D341Med (cell line): ENCODE measurements around the gene TSPAN10.
"Not testable (repeated sequence)": the region's sequence is repeated elsewhere in the genome, so short reads cannot be mapped to it uniquely, and the experiment has no call there.

Experiments used
- DNase-seq: peaks from one replicate; pipeline ENCODE4 v3.0.0; 2012; ENCODE audit warnings: low spot score

TSPAN10 gene

GRCh38 chr17:81636505-81637288 is at the start of gene TSPAN10, which contains the start of gene NPLOC4:
Gene TSPAN10, plus strand, starts transcription at chr17:81637196. Its CDS starts 5,217 bp downstream, at chr17:81642413.
Gene NPLOC4, minus strand, starts transcription at chr17:81637112. Its CDS starts 182 bp downstream, at chr17:81636930.
- DNase-seq, result peak; percentile 100

DNA sequence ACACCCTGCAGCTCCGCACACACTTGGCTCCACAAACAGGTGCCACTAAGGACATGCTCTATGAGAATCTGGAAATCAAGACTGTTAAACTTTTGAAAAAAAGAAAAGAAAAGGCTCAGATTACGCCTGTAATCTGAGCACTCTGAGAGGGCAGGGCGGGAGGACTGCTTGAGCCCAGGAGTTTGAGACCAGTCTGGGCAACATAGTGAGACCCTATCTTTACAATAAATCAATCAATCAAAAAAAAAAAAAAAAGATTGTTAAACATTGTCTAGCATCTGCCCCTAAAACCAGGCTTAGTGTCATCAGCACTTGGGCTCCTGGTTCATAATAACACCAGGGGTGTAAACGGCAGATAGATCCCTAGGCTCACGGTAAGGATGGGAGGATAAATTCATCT is 47.4 kb upstream of the TSPAN10 start:
- DNase-seq, result no peak

- DNase-seq, result no peak
These were observed 46.9 kb upstream of the TSPAN10 start for GRCh38 chr17:81590121-81590520.

- no peak for DNase-seq
These were observed 45.0 kb upstream of the TSPAN10 start for GRCh38 chr17:81591971-81592370.

DNA sequence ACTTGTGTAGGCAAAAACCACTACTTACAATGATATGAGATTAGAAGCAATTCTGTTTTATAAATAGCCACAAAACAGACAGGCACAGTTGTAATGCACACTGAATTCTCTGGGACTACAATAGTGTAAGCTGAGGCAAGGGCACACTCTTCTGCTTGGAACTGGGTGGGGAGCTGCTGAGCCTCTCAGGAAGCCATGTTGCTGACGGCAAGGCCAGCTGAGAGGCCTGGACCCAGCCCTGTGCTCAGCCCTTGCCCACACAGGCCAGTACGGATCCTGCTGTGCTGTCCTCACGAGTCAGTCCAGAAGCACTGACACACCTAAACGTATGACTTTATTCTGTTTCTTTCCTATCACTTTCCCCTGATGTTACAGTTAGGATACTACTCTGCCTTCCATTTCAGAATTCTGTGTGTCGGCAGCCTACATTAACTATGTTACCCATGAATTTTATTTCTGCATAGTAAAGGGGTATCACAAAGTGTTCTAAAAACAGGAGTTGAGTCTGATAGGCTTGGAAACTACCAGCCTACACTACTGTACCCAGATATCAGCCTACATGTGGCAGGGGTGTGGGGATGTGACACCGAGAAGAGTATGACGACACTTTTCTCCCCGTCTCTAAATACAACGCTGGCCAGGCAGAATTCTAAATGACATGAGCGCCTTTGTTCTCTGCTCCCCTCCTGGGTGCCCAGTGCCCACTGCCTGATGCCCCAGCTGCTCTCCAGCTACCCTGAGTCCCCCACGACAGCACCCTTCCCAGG is 43.7 kb upstream of the TSPAN10 start:
- DNase-seq, result no peak

DNA sequence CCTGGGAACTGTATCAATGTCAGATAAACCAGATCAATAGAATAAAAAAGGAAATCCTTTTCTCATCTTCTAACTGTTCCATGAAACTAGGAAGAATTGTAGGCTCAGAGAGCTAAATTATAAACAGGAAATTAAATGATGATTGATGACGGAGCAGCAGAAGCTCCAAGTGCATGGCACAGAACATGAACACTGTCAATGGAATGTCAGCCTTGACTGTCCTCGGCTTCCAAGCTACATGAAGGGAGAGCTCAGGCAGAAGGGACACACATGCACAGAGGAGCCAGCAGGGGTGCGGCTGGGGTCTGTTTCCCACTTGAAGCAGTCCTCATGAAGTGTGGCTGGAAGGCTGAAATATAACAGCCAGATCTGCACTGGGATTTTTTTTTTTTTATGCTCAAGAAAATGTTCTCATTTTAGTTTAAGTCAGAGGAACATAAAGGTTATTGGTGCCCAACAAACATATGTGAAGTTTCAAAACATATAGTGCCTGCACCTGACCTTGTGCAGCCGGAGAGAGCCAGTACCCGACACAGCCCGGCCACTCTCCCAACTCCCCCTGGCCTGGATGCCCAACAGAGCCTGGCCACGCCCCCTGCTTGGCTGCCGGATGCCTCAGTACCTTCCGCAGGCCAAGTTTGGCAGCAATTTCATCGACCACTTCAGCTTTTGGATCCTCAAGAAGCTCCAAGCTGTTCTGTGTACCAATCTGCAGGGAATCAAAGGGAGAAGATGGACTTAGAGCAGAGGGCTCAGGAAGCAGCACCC is 37.1 kb upstream of the TSPAN10 start:
- DNase-seq, result no peak

GRCh38 chr17:81601525-81602120 is 35.4 kb upstream of the TSPAN10 start:
- DNase-seq, result peak; percentile 85

- DNase-seq, result no peak
These were observed 33.0 kb upstream of the TSPAN10 start for GRCh38 chr17:81603846-81604610.

DNA sequence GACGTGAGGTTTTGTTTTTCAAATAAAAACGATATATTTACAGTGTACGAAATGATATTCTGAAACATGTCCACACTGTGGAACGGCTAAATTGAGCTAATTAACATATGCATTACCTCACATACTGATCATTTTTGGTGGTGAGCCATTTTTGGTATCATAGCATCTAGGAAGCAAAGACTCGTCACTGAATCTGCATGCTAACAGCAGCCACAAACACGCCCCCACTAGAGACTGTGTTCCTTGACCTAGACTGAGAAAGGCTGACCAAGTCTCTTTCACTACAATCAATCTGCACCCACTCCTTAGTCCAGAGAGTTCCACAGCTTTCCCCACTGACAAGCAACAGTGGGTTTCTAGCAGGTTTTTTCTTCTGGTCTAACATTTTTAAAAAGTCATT is 29.6 kb upstream of the TSPAN10 start:
- no peak for DNase-seq

- DNase-seq, result no peak
These were observed 28.9 kb upstream of the TSPAN10 start for GRCh38 chr17:81608082-81608481.

- DNase-seq, result no peak
These were observed 28.4 kb upstream of the TSPAN10 start for GRCh38 chr17:81608605-81609004.

DNA sequence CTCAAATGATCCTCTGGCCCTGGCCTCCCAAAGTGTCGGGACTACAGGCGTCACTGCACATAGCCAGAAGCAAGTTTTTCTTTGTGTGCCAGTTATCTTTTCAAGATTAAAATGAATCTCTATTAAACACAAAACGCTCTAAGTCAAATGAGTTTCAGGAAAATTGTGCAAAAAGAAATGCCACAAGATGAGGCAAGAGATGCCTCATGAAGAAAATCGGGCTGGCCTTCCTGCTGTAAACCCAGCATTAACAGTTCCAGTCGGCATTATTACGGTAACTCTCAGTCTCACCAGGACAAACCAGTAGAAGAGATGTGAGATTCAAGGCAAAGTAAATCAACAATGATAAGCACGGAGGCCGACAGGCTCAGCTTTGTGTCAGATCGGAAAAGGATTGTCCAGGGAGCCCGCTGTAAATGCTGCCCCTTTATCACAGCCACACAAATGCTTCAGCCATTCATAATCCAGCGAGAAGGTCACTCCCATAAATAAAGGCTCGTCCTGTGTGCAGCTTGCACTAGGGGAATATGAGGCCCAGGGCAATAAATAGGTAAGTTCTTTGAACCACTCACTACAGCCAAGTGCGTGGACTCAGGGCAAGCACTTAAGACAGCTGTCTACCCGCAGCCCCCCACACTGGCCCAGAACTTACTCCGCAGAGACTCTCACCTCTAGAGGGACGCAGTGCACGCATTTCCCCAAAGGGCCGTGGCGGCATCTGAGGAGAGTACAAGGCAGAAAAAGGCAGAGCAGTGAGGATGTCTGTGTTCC is 27.3 kb upstream of the TSPAN10 start:
- no peak for DNase-seq

- no peak for DNase-seq
These were observed 24.6 kb upstream of the TSPAN10 start for GRCh38 chr17:81612172-81612970.

DNA sequence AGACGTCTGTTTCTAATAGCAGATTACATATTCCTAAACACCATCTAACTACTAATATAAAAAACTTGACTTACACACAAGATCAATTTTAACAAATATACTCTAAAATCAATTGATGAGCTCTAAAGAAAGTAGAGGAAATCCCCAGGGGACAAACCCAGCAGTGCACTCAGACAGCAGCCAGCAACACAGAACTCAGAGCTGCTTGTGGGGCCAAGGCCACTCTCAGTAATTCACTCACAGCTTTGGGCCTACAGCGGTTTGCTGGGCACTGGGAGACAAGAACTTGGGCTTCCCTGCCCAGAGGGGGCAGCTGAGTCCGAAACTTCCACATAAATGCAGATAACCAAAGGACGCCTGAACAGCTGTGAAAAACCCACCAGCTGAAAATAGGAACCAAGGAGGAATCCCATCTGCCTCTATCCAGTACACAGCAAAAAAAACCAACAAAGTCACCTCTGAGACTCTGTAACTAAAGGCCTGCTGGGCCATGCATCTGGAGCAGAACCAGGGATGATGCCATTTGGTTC is 21.5 kb upstream of the TSPAN10 start:
- no peak for DNase-seq

GRCh38 chr17:81616877-81617276 is 20.1 kb upstream of the TSPAN10 start:
- no peak for DNase-seq

DNA sequence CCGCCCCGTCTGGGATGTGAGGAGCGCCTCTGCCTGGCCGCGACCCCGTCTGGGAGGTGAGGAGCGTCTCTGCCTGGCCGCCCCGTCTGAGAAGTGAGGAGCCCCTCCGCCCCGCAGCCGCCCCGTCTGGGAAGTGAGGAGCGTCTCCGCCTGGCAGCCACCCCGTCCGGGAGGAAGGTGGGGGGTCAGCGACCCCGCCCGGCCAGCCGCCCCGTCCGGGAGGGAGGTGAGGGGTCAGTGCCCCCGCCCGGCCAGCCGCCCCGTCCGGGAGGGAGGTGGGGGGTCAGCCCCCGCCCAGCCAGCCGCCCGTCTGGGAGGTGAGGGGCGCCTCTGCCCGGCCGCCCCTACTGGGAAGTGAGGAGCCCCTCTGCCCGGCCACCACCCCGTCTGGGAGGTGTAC is 18.7 kb upstream of the TSPAN10 start:
- not testable (repeated sequence) for DNase-seq

- no peak for DNase-seq
These were observed 15.4 kb upstream of the TSPAN10 start for GRCh38 chr17:81621494-81622130.

DNA sequence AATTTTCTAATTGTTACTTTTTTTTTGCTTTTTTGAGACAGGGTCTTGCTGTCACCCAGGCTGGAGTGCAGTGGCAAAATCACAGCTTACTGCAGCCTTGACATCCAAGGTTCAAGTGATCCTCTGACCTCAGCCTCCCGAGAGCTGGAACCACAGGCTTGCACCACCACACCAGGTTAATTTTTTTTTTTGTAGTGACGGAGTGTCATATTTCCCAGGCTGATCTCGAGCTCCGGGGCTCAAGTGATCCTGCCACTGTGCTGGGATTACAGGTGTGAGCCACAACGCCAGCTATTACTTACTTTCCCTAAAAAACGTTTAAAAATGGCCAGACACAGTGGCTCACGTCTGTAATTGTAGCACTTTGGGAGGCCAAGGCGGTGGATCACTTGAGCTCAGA is 6.7 kb upstream of the TSPAN10 start:
- no peak for DNase-seq

- no peak for DNase-seq
These were observed 5.5 kb upstream of the TSPAN10 start for GRCh38 chr17:81631482-81631881.
